Stimulated activated CD8-positive, alpha-beta memory T cell treated with anti-CD3 and anti-CD28 coated beads, Interleukin-2, amount 100 ng/mL, for 48 hours (primary cell): Measurements from ENCODE around the gene ADAM22.

Source experiments
- DNase-seq, 2 donors: peaks; one replicate each; pipeline ENCODE4 v3.0.0-alpha.2; 2020; ENCODE audit warnings: low read depth in 2 of 2

ADAM22 gene

DNA sequence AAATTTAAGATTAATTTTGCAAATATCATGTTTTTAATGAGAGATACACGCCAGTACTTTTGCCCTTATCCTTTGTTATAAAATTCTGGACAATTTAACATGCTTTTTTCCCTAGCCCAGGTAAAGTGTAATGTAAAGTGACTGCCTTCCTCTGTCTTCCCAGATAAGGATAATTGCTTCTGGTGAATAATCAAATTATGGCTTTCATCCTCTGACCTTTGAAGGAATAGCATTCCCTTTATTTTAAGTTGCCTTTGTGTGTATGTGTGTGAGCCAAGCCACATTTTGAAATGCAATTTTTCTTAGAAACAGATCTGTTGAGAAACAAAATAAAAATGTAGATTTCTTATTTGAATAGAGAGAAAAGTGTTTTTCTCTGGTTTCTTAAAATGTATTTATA is 107.5 kb downstream of the ADAM22 start:
- DNase-seq, result no peak

DNA sequence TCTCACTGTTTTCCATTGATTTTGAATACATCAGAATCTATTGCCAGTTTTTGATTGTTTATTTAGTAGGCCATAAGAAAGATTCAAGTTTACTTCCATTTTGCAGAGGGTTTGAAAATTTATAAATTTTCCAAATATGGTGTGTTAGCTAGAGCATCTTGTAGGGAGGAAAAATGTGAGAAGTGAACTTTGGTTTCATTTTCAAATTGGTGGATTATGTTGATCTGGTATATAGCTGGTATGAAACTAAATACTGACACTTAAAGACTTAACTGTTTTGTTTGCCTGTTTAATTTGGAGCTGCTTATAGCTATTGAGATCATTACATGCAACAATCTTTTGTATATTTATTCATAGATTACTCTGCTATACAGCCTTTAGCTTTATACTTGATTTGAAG is 108.1 kb downstream of the ADAM22 start:
- DNase-seq, result no peak

DNA sequence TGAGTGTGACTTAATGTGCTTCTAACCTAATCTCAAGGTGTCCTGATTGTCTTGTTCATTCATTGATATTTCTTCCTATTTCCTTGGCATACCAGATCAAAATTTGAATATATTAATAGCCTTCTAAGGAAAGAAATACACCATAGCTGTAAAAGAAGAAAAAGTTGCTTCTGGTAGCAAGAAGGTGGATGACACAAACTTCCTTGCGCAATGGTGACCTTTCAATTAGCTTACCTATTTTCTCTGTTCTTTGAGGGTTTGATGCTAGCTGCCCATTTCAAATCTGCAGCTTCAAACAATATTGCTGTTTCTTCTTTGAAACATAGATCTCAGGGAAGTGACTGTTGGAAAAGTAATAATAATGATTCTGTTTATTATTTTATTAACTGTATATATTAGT is 108.8 kb downstream of the ADAM22 start:
- DNase-seq, result no peak

GRCh38 chr7:88044069-88044468 is 110.0 kb downstream of the ADAM22 start:
- no peak for DNase-seq

DNA sequence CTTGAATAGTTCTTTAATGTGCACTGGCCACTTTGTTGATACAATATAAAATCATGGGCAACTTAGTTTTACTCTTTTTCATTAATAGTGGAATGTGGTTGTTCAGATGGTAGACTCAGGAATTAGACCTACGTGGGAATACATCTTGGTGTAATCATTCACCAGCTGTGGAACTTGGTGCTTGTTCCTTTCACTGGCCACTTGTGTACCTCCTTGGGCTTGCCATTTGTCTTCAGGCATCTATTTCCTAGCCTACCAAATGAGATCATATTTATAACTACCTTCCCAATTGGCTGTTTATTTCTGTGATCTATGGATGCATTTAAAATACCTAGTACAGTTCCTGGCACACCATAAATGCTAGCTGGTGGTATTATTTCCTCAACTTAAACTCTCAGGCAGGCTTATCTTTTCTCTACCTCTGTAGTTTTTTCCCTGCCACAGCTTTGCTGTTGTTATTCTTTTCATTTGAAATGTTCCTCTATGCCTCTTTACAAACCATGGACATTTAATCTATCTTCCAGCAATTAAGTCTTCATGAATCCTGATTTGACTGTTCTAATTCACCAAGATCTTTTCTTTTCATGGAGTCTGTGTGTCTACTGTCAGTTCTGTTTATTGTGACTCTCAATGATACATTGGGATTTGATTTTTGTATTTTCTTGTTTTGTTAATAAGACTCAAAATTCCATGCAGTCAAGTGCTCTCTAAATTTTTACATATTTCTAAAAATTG is 113.0 kb downstream of the ADAM22 start:
- no peak for DNase-seq

DNA sequence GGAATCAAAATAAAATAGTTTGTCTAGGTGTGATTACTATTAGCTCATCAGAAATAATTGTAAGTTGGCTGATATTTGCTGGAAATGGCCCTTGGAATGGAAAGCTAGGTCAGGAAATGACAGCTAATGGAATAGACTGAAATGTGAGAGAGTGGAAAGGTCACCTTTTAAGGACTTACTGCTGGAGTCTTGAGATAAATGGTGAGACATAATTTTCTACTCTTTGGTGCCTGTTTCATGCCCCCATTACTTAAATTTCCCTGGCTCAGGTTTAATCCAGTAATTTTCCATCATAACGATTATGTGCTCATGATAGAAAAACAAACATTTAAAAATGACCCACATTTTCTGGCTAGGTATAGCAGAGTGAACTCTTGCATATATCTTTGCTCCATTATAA is 123.6 kb downstream of the ADAM22 start:
- no peak for DNase-seq

- no peak for DNase-seq
Observed at GRCh38 chr7:88062238-88062637, 128.2 kb downstream of the ADAM22 start.

DNA sequence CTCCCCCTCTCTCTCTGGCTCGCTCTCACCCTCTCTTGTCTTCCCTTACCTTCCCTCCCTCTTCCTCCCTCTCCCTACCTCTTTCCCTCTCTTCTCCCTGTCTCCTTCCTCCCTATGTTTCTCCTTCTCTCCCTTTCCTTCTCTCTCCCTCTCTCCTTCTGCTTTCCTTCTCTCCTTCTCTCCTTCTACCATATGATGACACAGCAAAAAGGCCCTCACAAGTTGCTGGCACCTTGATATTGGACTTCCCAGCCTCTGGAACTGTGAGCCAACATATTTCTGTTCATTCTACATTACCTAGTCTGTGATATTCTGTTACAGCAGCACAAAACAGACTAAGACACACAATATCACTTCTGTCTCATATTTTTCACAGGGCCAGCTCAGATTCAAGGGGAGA is 135.0 kb downstream of the ADAM22 start:
- DNase-seq, result no peak

DNA sequence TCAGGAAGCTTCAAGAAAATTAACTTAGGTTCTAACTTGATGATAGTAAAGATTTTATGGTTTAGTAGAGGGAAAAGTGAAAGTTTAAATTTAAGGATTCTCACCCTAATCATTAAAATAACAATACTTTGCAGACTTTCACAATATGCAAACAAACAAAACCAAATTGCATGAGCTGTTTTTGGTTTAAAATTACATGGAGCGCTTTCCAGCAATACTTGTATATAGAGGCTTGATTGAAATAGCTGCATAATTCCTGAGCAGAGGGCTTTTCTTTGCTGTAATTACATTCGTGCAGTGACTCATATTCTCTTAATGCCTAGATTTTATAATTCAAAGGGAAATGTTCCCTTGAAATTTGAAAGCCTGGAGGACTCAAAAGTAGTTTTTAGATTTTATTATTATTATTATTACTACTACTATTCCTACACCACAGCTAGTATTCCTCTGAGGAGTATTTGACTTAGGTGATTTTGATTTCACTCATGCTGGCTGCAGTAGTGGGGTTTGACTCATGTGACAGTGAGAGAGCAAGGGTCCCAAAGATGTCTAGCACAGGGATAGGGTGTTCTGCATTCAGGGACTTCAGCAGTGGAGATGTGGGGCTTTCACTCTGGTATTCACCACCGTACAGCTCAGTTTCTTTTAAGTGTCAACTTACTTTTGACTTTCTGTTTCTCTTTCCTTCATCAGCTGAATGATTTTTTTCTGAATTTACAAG is 138.1 kb downstream of the ADAM22 start:
- DNase-seq, result no peak

GRCh38 chr7:88072715-88073055 is 138.6 kb downstream of the ADAM22 start:
- no peak for DNase-seq

DNA sequence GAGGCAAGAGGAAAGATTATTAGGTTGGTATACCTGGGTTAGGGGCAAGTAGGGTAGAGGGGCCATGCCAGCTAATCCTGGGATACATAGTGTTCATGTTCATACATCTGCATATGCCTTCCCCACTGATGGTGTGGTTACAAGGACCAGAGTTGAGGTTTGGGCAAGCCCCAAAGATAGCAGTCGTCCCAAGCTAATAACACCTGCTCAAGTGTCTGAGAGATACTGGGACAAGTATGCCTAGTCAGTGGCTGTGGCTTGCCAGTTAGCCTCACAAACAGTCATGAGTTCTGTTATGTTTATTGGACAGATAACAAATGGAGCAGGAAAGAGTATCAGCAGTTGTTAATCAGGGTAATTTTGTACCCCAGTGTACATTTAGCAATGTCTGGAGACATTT is 139.6 kb downstream of the ADAM22 start:
- DNase-seq, result no peak

DNA sequence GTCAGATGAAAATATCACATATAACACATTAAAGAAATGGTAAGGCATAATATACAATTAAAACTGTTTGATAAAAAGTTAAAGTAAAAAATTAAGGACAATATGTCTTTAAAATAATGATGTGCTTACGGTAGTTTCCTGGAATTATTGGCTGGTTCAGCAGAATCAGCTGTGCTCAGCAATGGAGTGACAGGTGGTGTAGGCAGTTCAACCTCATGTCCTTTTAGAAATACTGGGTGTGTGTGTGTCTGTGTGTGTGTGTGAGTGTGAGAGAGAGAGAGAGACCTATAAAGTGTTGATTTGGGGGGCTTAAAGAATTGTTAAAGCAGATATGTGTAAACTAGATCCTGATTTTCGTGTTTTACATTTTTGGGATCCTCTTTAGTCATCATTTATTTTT is 141.2 kb downstream of the ADAM22 start:
- DNase-seq, result no peak

DNA sequence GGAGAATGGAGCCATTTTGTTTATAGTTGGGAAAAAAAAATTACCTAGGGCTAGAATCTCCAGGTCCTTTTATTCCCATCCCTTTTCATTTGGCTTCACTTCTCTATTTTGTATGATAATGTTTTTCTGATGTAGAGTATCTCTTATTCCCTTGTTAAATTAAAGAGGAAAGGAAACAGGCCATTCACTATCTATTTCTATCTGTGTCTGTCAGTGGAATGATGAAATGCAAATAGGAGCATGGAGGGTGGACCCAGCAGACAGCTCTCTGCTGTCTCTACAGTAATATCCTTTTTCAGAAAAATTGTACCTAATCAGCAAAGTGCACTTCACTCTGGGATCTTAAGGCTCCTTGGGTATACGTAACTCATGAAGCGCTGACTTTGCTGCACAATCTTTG is 149.8 kb downstream of the ADAM22 start:
- DNase-seq, result no peak

GRCh38 chr7:88089561-88089960 is 155.5 kb downstream of the ADAM22 start:
- DNase-seq, result no peak

- DNase-seq, result no peak
Observed at GRCh38 chr7:88090240-88090639, 156.2 kb downstream of the ADAM22 start.

DNA sequence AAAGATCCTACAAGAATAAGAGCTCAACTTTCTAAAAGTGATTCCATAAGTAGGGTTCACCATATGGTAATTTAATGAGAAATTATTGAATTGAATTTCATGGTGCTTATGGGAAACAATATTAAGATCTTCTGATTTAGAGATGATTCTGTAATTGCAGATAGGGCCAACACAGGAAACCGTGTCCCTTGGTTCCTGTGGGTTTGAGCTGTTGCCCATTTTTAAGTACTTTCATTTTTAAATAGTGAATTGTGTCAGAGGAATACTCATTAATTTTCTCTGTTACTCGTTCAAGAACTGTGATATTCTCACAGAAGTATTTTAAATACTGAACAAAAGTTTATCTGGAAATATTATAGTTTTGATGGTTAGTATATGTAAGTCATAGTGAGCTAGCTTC is 156.6 kb downstream of the ADAM22 start:
- no peak for DNase-seq

GRCh38 chr7:88091988-88092675 is 158.1 kb downstream of the ADAM22 start:
- DNase-seq, result no peak

DNA sequence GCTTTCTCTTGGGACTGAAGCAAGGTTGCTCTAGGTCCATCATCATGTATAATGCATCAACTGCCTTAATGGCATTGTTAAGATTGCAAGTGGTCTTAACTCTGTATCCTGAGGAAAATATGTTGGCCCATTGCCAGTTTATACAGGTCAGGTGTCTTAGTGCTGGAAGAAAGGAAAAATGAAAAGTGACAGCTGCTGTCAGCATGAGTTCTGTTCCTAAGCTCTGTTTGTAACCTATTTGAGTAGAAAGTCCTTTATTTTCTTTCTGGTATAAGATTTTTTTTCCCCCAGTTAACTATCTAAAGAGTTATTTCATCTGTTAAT is 158.6 kb downstream of the ADAM22 start:
- DNase-seq, result no peak

DNA sequence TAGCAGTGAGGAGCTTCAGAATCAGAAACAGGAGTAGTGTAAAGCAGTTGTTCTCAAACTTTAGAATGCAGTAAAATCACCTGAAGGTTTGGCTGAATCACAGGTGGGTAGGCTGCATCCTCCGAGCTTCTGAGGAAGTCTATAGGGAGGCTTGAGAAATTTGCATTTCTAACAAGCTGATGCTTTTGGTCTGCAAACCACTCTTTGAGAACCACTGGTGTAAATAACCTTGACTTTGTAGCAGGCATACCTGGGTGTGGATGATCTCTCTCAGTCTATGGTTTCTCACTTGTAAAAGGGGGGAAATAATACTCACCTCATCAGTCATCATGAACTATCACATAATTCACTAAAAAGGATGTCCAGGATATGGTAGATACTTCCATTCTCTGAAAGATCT is 167.7 kb downstream of the ADAM22 start:
- DNase-seq, result no peak

GRCh38 chr7:88102675-88103074 is 168.6 kb downstream of the ADAM22 start:
- no peak for DNase-seq

- DNase-seq, result no peak
Observed at GRCh38 chr7:88104732-88105131, 170.7 kb downstream of the ADAM22 start.

GRCh38 chr7:88105231-88105630 is 171.2 kb downstream of the ADAM22 start:
- DNase-seq, result no peak

DNA sequence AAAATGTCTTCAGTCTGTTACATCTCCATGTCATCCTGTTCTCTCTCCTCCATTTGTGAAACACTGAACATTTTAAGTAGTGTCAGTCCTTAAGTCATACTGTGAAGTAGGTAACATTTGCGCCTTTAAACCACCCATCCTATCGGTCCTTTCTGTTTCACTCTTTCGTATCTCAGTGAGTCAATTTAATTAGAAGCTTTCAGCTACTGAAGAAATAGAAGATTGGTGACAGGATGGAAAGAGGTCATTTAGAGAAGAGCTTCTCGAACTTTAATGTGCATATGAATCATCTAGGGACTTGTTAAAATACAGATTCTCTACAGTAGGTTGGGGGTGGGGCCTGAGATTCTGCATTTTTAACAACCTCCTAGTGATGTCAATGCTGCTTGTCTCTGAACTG is 172.4 kb downstream of the ADAM22 start:
- no peak for DNase-seq
